Measurements from ENCODE around the gene CDKN2B-AS1.

The CDKN2B-AS1 gene

DNA sequence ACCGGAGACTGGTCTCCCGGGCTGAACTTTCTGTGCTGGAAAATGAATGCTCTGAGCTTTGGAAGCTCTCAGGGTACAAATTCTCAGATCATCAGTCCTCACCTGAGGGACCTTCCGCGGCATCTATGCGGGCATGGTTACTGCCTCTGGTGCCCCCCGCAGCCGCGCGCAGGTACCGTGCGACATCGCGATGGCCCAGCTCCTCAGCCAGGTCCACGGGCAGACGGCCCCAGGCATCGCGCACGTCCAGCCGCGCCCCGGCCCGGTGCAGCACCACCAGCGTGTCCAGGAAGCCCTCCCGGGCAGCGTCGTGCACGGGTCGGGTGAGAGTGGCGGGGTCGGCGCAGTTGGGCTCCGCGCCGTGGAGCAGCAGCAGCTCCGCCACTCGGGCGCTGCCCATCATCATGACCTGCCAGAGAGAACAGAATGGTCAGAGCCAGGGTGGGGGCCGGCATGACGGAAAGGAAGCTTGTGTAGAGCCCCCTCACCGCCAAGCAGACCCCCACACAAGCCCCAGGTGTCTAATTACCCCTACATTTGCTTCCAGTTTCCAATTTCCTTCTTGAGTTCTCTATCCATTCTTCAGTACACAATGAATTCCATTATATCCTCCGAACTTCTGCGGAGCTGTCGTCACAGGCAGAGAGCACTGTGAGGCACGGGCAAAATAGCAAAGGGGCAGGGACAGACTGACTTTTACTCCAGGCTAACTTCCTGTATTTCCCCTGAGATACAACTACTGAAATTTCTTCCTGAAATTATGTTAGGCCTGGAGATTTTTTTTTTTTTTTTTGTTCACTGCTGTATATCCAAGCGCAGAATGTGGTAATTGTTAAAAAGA, 23.6 kb upstream of the CDKN2B-AS1 start:
- Histone ChIP-seq H3K4me3 (no peak overlapping the region), H3K27ac (no peak overlapping the region)
- TF ChIP-seq, protein P1, sequence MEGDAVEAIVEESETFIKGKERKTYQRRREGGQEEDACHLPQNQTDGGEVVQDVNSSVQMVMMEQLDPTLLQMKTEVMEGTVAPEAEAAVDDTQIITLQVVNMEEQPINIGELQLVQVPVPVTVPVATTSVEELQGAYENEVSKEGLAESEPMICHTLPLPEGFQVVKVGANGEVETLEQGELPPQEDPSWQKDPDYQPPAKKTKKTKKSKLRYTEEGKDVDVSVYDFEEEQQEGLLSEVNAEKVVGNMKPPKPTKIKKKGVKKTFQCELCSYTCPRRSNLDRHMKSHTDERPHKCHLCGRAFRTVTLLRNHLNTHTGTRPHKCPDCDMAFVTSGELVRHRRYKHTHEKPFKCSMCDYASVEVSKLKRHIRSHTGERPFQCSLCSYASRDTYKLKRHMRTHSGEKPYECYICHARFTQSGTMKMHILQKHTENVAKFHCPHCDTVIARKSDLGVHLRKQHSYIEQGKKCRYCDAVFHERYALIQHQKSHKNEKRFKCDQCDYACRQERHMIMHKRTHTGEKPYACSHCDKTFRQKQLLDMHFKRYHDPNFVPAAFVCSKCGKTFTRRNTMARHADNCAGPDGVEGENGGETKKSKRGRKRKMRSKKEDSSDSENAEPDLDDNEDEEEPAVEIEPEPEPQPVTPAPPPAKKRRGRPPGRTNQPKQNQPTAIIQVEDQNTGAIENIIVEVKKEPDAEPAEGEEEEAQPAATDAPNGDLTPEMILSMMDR (IDR thresholded peaks at IDR 0.05) = no peak
- DNase-seq (ENCODE audit: low spot score) = no peak

DNA sequence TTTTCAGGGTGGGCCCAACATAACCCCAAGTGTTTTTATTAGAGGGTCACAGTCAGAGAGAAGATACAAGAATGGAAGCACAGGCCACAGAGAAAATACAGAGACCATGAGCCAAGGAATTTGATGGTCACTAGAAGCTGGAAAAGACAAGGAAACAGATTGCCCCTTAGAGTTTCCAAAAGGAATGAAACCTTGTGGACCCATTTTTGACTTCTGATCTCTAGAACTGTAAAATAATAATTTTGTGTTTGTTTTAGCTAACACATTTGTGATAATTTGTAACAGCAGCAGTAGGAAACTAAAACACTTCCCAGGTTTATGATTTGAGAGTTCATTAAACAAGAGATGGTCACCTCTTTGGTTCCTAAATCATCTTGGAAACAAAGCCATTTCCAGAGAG, 22.2 kb upstream of the CDKN2B-AS1 start:
- Histone ChIP-seq H3K4me3 (no peak overlapping the region), H3K27ac (no peak overlapping the region)
- TF ChIP-seq, protein P1 (IDR thresholded peaks at IDR 0.05) = no peak
- no peak for DNase-seq (ENCODE audit: low spot score)

DNA sequence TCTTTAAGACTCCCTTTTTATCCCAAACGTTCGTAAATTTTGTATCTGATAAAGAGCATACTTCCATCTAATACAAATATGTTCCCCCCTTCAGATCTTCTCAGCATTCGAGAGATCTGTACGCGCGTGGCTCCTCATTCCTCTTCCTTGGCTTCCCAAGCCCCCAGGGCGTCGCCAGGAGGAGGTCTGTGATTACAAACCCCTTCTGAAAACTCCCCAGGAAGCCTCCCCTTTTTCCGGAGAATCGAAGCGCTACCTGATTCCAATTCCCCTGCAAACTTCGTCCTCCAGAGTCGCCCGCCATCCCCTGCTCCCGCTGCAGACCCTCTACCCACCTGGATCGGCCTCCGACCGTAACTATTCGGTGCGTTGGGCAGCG, 20.3 kb upstream of the CDKN2B-AS1 start:
- H3K27ac ChIP-seq = no peak overlapping the region
- no peak for DNase-seq (ENCODE audit: low spot score)
- TF ChIP-seq, protein P1 (IDR thresholded peaks at IDR 0.05) = no peak
- H3K4me3 ChIP-seq = peak overlapping the region; percentile 70

DNA sequence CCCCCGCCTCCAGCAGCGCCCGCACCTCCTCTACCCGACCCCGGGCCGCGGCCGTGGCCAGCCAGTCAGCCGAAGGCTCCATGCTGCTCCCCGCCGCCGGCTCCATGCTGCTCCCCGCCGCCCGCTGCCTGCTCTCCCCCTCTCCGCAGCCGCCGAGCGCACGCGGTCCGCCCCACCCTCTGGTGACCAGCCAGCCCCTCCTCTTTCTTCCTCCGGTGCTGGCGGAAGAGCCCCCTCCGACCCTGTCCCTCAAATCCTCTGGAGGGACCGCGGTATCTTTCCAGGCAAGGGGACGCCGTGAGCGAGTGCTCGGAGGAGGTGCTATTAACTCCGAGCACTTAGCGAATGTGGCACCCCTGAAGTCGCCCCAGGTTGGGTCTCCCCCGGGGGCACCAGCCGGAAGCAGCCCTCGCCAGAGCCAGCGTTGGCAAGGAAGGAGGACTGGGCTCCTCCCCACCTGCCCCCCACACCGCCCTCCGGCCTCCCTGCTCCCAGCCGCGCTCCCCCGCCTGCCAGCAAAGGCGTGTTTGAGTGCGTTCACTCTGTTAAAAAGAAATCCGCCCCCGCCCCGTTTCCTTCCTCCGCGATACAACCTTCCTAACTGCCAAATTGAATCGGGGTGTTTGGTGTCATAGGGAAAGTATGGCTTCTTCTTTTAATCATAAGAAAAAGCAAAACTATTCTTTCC, 19.7 kb upstream of the CDKN2B-AS1 start:
- no peak for DNase-seq (ENCODE audit: low spot score)
- TF ChIP-seq, protein P1 (IDR thresholded peaks at IDR 0.05) = no peak
- Histone ChIP-seq H3K27ac (no peak overlapping the region), H3K4me3 (peak overlapping the region; percentile 70)

DNA sequence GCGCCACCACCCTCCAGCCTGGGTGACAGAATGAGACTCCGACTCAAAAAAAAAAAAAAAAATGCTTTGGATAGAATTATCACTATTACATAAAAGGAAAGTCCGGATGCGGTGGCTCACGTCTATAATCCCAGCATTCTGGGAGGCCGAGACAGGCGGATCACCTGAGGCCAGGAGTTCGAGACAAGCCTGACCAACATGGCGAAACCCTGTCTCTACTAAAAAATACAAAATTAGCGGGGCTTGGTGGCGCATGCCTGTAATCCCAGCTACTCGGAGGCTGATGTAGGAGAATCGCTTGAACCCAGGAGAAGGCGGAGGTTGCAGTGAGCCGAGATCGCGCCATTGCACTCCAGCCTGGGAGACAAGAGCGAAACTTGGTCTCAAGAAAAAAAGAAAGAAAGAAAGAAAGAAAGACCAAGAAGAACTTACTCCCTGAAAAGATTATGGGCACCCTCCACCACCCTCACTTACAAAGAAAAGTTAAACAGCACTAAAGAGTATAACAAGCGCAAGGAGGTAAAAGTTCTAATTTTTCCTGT, 18.2 kb upstream of the CDKN2B-AS1 start:
- Histone ChIP-seq H3K27ac (no peak overlapping the region), H3K4me3 (no peak overlapping the region)
- TF ChIP-seq, protein P1 (IDR thresholded peaks at IDR 0.05) = no peak
- DNase-seq (ENCODE audit: low spot score) = no peak

DNA sequence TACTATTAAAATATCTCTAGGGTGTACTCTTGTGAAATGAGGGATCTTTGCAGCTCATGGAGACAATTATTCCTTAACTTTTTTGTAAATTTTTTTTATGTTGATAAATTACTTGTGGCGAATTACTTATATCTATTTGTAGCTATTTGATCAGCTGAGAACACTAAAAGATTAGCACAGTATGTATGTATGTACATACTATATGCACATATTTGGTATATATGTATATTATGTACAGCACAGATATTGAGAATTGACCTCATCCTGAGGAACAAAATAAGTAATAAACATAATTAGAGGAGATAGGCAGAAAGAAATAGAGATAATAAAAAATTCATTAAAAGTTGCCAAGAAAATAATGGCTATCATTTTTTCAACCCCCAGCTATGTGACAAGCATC, 12.2 kb upstream of the CDKN2B-AS1 start:
- DNase-seq (ENCODE audit: low spot score) = no peak
- Histone ChIP-seq H3K27ac (no peak overlapping the region), H3K4me3 (no peak overlapping the region)
- TF ChIP-seq, protein P1 (IDR thresholded peaks at IDR 0.05) = no peak

Data from coronary artery (tissue), 2 donors.